ENCODE data around the gene GNB1.
A peak's percentile ranks its signal among the peaks of the same experiment; 100 is the strongest.

GNB1 gene

GRCh38 chr1:1889847-1890505 is 911 bp downstream of the GNB1 start:
- peak overlapping the region; percentile 98 for H3K27ac ChIP-seq
- no peak for TF ChIP-seq CTCF (conservative IDR thresholded peaks at IDR 0.05)

GRCh38 chr1:1889090-1889750 is 1.7 kb downstream of the GNB1 start:
- no peak for TF ChIP-seq CTCF (conservative IDR thresholded peaks at IDR 0.05)
- H3K27ac ChIP-seq = peak overlapping the region; percentile 98

- peak overlapping the region; percentile 40 for H3K27ac ChIP-seq
These were observed 7.0 kb downstream of the GNB1 start for GRCh38 chr1:1883890-1884289.

GRCh38 chr1:1883092-1883873 is 7.6 kb downstream of the GNB1 start:
- TF ChIP-seq CTCF (conservative IDR thresholded peaks at IDR 0.05) = no peak
- peak overlapping the region; percentile 40 for H3K27ac ChIP-seq

GRCh38 chr1:1881727-1882126 is 9.2 kb downstream of the GNB1 start:
- H3K27ac ChIP-seq = peak overlapping the region; percentile 40
- TF ChIP-seq CTCF (conservative IDR thresholded peaks at IDR 0.05) = no peak

- TF ChIP-seq CTCF (conservative IDR thresholded peaks at IDR 0.05) = no peak
- no peak overlapping the region for H3K27ac ChIP-seq
These were observed 10.1 kb downstream of the GNB1 start for GRCh38 chr1:1880617-1881312.

- no peak overlapping the region for H3K27ac ChIP-seq
- TF ChIP-seq CTCF (conservative IDR thresholded peaks at IDR 0.05) = no peak
These were observed 10.9 kb downstream of the GNB1 start for GRCh38 chr1:1879942-1880341.

Measured in VCaP (cell line).